ENCODE measurements around the gene SRGAP3.

The SRGAP3 gene

GRCh38 chr3:8953313-8953712, 296.1 kb downstream of the SRGAP3 start:
- in situ Hi-C loops (cut with MboI; ENCODE audit: low sequenced_read_pairs) = no loop called here

GRCh38 chr3:8952130-8952529, 297.3 kb downstream of the SRGAP3 start:
- in situ Hi-C loops (cut with MboI; ENCODE audit: low sequenced_read_pairs) = no loop called here

GRCh38 chr3:8945890-8946600, 303.4 kb downstream of the SRGAP3 start:
- in situ Hi-C loops (cut with MboI; ENCODE audit: low sequenced_read_pairs) = no loop called here

GRCh38 chr3:8942746-8943488, 306.5 kb downstream of the SRGAP3 start:
- in situ Hi-C loops (cut with MboI; ENCODE audit: low sequenced_read_pairs) = no loop called here

GRCh38 chr3:8942115-8942514, 307.3 kb downstream of the SRGAP3 start:
- in situ Hi-C loops (cut with MboI; ENCODE audit: low sequenced_read_pairs) = no loop called here

GRCh38 chr3:8938021-8938420, 311.4 kb downstream of the SRGAP3 start:
- in situ Hi-C loops (cut with MboI; ENCODE audit: low sequenced_read_pairs) = no loop called here

GRCh38 chr3:8937064-8938020, 312.1 kb downstream of the SRGAP3 start:
- in situ Hi-C loops (cut with MboI; ENCODE audit: low sequenced_read_pairs) = no loop called here

- in situ Hi-C loops (cut with MboI; ENCODE audit: low sequenced_read_pairs) = no loop called here
These were observed 316.9 kb downstream of the SRGAP3 start for GRCh38 chr3:8932507-8932906.

GRCh38 chr3:8931342-8931741, 318.1 kb downstream of the SRGAP3 start:
- in situ Hi-C loops (cut with MboI; ENCODE audit: low sequenced_read_pairs) = no loop called here
